NOMO-1 treated with DMSO at 0.1 percent for 48 hours (cell line): ENCODE measurements around the gene TBC1D5.
"Not testable (repeated sequence)": the region's sequence is repeated elsewhere in the genome, so short reads cannot be mapped to it uniquely, and the experiment has no call there.

ENCODE experiments used
- DNase-seq: peaks from one replicate; lab custom pipeline; 2025; ENCODE audit not compliant: unreplicated experiment; lab: John Stamatoyannopoulos, UW

TBC1D5 gene

GRCh38 chr3:17491601-17492000, 250.8 kb downstream of the TBC1D5 start:
- DNase-seq: no peak

GRCh38 chr3:17491190-17491589, 251.2 kb downstream of the TBC1D5 start:
- not testable (repeated sequence) for DNase-seq

DNA sequence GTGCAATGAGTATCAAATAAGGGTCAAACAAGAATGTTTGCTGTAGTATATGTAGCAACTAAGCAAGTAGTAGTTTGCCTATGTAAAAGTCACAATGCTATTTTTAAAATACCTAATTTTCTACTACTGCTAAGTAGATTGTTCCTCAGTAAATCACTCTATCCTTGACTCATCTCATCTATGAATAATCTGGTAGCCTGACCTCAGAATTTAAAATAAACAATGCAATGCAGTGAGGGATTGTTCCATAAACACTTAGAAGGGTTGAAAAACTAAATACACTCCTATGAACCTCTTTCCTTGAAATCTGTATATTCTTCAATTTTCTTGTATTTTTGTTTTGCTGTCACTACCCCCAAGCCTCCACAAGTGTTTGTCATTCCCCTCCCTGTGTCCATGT, 253.3 kb downstream of the TBC1D5 start:
- DNase-seq: no peak

DNA sequence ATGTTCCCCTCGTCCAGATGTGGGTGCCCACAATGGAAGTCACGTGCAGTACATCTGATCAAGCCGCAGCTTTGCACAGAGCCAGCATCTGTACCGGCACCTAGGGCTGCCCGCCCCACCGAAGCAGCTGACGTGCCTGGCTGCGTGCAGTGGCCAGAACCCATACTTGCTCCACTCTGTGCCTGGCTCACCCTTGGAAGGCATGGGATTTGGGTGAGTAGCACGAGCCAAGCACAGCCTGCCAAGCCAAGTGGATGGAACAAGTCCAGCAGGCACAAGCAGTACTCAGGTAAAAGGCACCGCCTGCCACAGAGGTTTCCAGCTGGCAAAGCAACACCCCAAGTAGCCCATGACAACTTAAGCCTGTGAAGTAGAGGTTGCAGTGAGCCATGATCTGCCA, 261.3 kb downstream of the TBC1D5 start:
- DNase-seq: no peak

- DNase-seq: no peak
Measured at GRCh38 chr3:17479681-17480405, 262.6 kb downstream of the TBC1D5 start.

DNA sequence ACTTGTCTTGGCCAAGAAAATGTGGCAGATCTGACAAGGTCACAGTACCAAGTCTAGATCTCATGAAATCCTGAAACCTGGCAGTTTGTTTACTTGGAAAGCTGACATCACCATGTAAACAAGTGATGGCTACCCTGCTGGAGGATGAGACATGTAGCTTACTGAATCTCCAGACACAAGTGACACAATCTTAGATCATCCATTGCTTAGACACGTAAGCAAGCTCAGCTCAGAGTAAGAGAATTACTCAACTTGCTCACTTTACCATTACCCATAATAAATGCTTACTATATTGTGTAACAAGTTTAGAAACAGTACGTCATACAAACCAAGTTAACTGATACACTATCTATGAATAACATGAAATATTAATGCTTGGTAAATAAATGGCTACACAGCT, 263.8 kb downstream of the TBC1D5 start:
- DNase-seq: no peak

DNA sequence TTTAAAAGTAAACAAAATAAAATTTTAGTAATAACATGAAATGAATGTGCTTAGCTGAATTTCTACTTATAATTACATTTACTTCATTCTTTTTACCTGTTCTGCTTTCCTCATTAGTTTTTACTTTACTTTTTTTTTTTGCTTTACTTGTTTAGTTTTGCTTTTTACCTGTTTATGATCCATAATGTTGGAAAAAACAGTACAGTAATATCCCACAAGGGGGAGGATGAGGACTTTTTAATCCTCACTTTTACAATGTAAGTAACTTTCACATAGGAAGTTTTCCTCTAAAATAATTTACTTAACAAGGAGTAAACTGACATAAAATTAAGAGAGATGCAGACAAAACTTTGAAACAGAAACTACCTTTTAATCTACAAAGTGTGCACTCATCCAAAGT, 268.7 kb downstream of the TBC1D5 start:
- no peak for DNase-seq

DNA sequence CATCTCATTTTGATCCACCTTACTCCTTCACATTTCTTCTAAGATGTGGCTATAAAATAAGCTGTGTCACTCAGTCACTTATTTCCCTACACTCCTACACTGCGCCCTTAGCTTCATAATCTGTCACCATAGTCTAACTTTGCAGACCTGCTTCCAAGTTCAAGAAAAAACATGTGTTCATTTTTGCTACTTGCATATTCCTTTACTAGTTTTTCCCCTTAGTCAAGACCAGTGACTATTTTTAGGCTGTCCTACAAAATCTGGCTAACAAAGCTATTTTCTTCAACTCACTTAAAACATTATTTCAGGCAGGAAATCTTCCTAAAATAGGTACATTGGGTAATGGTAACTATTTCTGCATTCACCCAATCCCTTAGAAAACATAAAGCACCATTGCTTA, 272.5 kb downstream of the TBC1D5 start:
- DNase-seq: no peak

DNA sequence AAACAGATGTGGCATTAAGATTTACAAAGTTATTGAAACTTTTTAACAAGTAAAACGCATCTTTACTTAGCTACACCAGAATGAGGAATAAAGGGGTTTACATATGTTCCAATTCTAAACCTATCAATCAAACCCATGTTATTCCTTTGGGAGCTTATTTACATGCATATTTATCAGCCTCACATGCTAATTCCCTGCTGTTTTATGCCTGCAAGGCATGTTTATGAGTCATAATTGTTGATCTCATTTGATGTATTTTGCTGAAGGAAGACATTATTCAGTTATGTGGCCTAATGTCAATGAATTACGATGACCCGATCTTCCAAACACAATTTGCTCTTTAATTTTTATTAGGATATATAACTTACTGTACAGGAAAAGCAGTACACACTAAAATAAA, 272.9 kb downstream of the TBC1D5 start:
- DNase-seq: no peak

GRCh38 chr3:17466028-17466427, 276.4 kb downstream of the TBC1D5 start:
- no peak for DNase-seq

DNA sequence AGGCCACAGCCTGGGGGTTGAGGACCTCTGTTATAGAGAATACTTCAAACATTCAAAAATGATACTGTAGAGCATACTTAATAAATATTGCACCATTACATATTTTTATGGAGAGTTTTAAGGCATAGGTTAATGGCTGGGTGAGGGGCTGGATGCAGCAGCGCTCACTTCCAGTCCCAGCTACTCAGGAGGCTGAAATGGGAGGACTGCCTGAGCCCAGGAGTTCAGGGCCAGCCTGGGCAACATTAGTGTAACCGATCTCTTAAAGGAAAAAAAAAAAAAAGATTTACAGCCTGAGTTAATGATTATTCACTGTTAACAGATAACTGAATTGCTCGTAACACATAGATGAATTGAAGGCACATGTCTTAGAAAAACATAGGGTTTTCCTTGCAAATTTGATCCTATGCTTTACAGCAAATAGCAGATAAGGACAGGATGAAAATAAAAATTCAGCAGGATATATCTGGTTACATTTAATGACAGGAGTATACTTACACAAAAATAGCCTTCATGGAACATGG, 282.9 kb downstream of the TBC1D5 start:
- DNase-seq: no peak

GRCh38 chr3:17456650-17457049, 285.8 kb downstream of the TBC1D5 start:
- DNase-seq: no peak

DNA sequence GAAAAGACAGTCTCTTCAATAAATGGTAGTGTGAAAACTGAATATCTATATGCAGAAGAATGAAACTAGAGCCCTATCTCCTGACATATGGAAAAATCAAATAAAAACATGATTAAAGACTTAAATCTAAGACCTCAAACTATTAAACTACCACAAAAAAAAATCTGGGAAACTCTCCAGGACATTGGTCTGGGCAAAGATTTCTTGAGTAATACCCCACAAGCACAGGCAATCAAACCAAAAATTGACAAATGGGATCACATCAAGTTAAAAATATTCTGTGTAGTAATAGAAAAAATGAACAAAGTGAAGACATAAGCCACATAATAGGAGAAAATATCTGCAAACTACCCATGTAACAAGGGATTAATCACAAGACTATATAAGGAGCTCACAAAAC, 286.4 kb downstream of the TBC1D5 start:
- DNase-seq: no peak

DNA sequence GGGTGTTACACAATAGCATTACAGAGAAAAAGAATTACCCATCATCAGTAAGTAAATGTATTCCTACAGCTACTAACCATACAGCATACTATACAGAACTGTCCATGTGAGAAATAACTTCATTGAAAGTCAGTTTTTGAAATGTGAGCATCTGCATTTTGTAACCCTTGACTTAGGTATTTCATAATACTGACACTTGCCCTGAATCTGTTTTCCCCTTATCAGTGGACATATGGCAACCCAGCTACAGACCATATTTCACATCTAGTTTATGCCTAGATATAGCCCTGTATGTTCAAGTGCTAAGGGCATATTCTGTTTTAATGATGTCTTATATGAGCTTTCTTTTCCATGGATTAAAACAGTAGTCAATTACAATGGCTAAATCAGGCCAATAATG, 297.6 kb downstream of the TBC1D5 start:
- DNase-seq: no peak

DNA sequence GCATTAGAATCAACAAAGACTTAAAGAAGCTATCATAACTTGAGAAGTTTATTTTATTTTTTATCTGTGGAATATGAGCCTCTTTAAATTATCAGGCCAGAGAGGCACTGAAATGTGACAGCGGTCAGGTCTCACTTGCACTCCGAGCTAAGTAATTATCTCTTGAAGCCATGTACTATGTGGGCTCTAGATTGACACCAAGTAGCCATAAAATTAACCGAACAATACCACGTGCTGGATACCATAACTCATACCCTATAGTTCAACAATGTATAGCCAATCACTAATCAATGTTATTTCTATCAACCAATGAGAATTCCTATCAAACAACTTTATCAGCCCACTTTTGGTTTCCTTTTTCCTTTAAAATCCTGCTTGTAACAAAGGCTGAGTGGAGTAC, 299.3 kb downstream of the TBC1D5 start:
- DNase-seq: no peak

DNA sequence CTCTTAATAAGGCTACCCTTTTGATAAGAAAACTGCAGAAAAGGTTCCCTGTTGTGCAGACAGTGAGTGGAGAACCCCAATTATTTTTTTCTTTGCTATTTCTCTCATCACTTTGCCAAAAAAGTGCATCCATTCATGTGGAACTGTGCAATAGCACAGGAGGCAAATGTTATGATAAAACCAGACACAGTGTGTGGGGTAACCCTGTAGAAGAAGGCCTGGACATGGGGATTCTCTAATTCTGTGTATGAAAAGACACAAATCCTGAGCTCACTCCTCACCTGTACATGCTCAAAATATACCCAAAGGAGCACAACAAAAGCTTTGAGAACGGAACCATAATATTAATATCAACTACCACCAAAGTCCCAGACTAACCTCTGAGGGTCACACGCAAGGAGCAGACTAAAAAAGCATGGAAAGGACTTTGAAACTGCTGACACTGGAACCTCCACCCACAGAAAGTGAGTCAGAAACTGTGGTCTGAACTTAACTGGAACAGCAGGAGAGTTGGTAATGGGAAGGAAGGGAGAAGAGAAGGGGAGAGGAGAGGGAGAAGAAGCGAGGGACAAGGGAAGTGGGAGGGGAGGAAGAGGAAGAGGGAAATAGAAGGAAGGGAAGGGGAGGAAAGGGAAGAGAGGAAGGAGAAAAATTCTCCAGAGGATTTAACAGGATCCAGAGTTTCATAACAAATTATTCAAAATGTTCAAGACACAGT, 299.9 kb downstream of the TBC1D5 start:
- DNase-seq: no peak

- no peak for DNase-seq
Measured at GRCh38 chr3:17433876-17434275, 308.6 kb downstream of the TBC1D5 start.

- DNase-seq: no peak
Measured at GRCh38 chr3:17432236-17432635, 310.2 kb downstream of the TBC1D5 start.

- DNase-seq: no peak
Measured at GRCh38 chr3:17431484-17432045, 310.9 kb downstream of the TBC1D5 start.

DNA sequence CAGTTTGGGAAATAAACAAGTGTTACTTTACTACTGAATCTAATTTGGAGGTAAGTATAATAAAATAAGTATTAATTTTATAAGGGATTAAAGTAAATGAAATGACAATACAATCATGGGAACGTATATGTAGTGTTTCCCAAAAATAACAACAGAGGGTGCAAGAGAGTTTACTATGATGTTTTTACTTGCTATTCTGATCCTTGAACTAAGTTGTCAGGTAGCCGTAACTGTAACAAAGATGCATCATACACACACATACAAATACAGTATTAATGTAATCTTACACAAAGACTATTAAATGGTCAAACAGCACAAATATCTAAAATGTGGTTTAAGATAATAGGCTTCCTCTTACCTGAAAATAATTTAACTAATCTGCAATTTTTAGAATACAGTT, 311.4 kb downstream of the TBC1D5 start:
- peak; percentile 39 for DNase-seq

DNA sequence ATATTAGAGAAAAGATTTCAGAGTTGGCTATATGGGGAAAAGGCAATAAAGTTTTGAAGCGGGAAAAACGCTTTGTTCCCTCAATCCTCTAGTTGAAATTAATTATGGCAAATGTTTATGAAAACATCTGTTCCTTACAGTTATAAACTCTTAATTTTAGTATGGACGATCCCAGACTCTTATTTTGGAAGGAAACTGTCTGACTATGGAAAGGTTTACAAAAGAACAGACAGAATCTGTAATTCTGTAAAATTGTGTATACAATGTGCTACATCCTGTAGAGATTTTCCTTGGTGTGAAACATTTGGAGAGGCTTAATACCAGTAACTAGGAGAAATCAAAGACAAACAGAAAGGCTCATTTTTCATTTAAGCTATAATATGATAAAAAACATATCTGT, 311.8 kb downstream of the TBC1D5 start:
- no peak for DNase-seq
